ENCODE data around the gene KCNJ1.
A peak's percentile ranks its signal among the peaks of the same experiment; 100 is the strongest.

KCNJ1 gene

GRCh38 chr11:128901653-128902514, 34.8 kb upstream of the KCNJ1 start:
- no peak for DNase-seq (ENCODE audit: low spot score)

GRCh38 chr11:128900468-128900867, 33.4 kb upstream of the KCNJ1 start:
- DNase-seq (ENCODE audit: low spot score), result no peak

- no peak for DNase-seq (ENCODE audit: low spot score)
These were observed 31.7 kb upstream of the KCNJ1 start for GRCh38 chr11:128898580-128899344.

- DNase-seq (ENCODE audit: low spot score), result no peak
These were observed 30.7 kb upstream of the KCNJ1 start for GRCh38 chr11:128897826-128898225.

- DNase-seq (ENCODE audit: low spot score), result no peak
These were observed 29.3 kb upstream of the KCNJ1 start for GRCh38 chr11:128896356-128896755.

GRCh38 chr11:128895526-128895925, 28.4 kb upstream of the KCNJ1 start:
- DNase-seq (ENCODE audit: low spot score), result no peak

- DNase-seq (ENCODE audit: low spot score), result no peak
These were observed 27.6 kb upstream of the KCNJ1 start for GRCh38 chr11:128894685-128895084.

- DNase-seq (ENCODE audit: low spot score), result no peak
These were observed 27.2 kb upstream of the KCNJ1 start for GRCh38 chr11:128894286-128894681.

- no peak for DNase-seq (ENCODE audit: low spot score)
These were observed 26.6 kb upstream of the KCNJ1 start for GRCh38 chr11:128893578-128894285.

GRCh38 chr11:128892866-128893565, 25.9 kb upstream of the KCNJ1 start:
- DNase-seq (ENCODE audit: low spot score), result no peak

- no peak for DNase-seq (ENCODE audit: low spot score)
These were observed 24.9 kb upstream of the KCNJ1 start for GRCh38 chr11:128891913-128892398.

GRCh38 chr11:128890543-128891368, 23.7 kb upstream of the KCNJ1 start, which contains the start of gene KCNJ5:
Gene KCNJ5, plus strand, starts transcription at chr11:128891356. Its CDS starts 19,918 bp downstream, at chr11:128911274.
- DNase-seq (ENCODE audit: low spot score), result peak; percentile 41

- DNase-seq (ENCODE audit: low spot score), result no peak
These were observed 23.1 kb upstream of the KCNJ1 start for GRCh38 chr11:128890216-128890542.

GRCh38 chr11:128889657-128890213, 22.6 kb upstream of the KCNJ1 start:
- DNase-seq (ENCODE audit: low spot score), result no peak

- no peak for DNase-seq (ENCODE audit: low spot score)
These were observed 21.2 kb upstream of the KCNJ1 start for GRCh38 chr11:128888034-128888985.

GRCh38 chr11:128886406-128887124, 19.5 kb upstream of the KCNJ1 start:
- peak; percentile 16 for DNase-seq (ENCODE audit: low spot score)

- peak; percentile 80 for DNase-seq (ENCODE audit: low spot score)
These were observed 17.7 kb upstream of the KCNJ1 start for GRCh38 chr11:128884703-128885338.

GRCh38 chr11:128884054-128884453, 17.0 kb upstream of the KCNJ1 start:
- no peak for DNase-seq (ENCODE audit: low spot score)
